Astrocyte (in vitro differentiated cells and primary cell): Measurements from ENCODE around the gene OSCP1.

Experiments used
- CTCF ChIP-seq: IDR thresholded peaks from 2 replicates; pipeline ENCODE4 v1.5.1; 2011; ENCODE audit warnings: low read depth, mild to moderate bottlenecking, inconsistent platforms, low read length, moderate library complexity; ENCODE audit not compliant: insufficient read depth
- EZH2 ChIP-seq: IDR thresholded peaks from 2 replicates; pipeline ENCODE4 v1.6.1; 2012; ENCODE audit warnings: mild to moderate bottlenecking, low read length, inconsistent platforms; ENCODE audit not compliant: insufficient read depth

GRCh38 chr1:36393686-36394085 lies 56.6 kb downstream of the OSCP1 start:
- TF ChIP-seq CTCF (no peak), EZH2 (no peak)
